ENCODE measurements around the gene MTA2.
"Not testable (repeated sequence)": the region's sequence is repeated elsewhere in the genome, so short reads cannot be mapped to it uniquely, and the experiment has no call there.

Gene MTA2

GRCh38 chr11:62565100-62565802 lies 36.4 kb downstream of the MTA2 start:
- no peak for DNase-seq (ENCODE audit: low read depth)

- not testable (repeated sequence) for DNase-seq (ENCODE audit: low read depth)
Observed at GRCh38 chr11:62561677-62562230, 39.9 kb downstream of the MTA2 start.

- DNase-seq (ENCODE audit: low read depth), result peak; percentile 97
Observed at GRCh38 chr11:62560566-62561103, 41.0 kb downstream of the MTA2 start.

GRCh38 chr11:62559626-62560025 lies 42.0 kb downstream of the MTA2 start:
- DNase-seq (ENCODE audit: low read depth), result not testable (repeated sequence)

- DNase-seq (ENCODE audit: low read depth), result no peak
Observed at GRCh38 chr11:62559204-62559603, 42.5 kb downstream of the MTA2 start.

- DNase-seq (ENCODE audit: low read depth), result no peak
Observed at GRCh38 chr11:62558669-62559068, 43.0 kb downstream of the MTA2 start.

- no peak for DNase-seq (ENCODE audit: low read depth)
Observed at GRCh38 chr11:62556875-62557631, 44.6 kb downstream of the MTA2 start.

GRCh38 chr11:62556108-62556874 lies 45.4 kb downstream of the MTA2 start:
- peak; percentile 92 for DNase-seq (ENCODE audit: low read depth)

GRCh38 chr11:62555464-62556107 lies 46.1 kb downstream of the MTA2 start:
- no peak for DNase-seq (ENCODE audit: low read depth)

GRCh38 chr11:62554387-62555167 lies 47.1 kb downstream of the MTA2 start:
- no peak for DNase-seq (ENCODE audit: low read depth)

- no peak for DNase-seq (ENCODE audit: low read depth)
Observed at GRCh38 chr11:62553839-62554361, 47.8 kb downstream of the MTA2 start.

- peak; percentile 90 for DNase-seq (ENCODE audit: low read depth)
Observed at GRCh38 chr11:62553080-62553838, 48.4 kb downstream of the MTA2 start.

- DNase-seq (ENCODE audit: low read depth), result no peak
Observed at GRCh38 chr11:62552485-62553079, 49.1 kb downstream of the MTA2 start.

- not testable (repeated sequence) for DNase-seq (ENCODE audit: low read depth)
Observed at GRCh38 chr11:62550478-62550877, 51.2 kb downstream of the MTA2 start.

GRCh38 chr11:62548545-62549335 lies 52.9 kb downstream of the MTA2 start:
- no peak for DNase-seq (ENCODE audit: low read depth)

GRCh38 chr11:62547691-62548281 lies 53.9 kb downstream of the MTA2 start:
- DNase-seq (ENCODE audit: low read depth), result no peak

GRCh38 chr11:62546929-62547625 lies 54.6 kb downstream of the MTA2 start:
- DNase-seq (ENCODE audit: low read depth), result no peak

All from GM04504 (cell line).